Mesenchymal stem cell (in vitro differentiated cells and primary cell): Measurements from ENCODE around the gene ELFN2.
A peak's percentile ranks its signal among the peaks of the same experiment; 100 is the strongest.

Experiments
- DNase-seq: peaks from one replicate; pipeline ENCODE4 v3.0.0-alpha.2; 2013
- H2AFZ ChIP-seq: one replicate; pipeline ENCODE4 v1.6.1; 2013; ENCODE audit warnings: low read depth, mild to moderate bottlenecking, control low read depth, inconsistent platforms, low read length, moderate library complexity
- H2AK5ac ChIP-seq: 2 replicates; pipeline ENCODE4 v1.6.1; 2013; ENCODE audit warnings: low read length, moderate library complexity, mild to moderate bottlenecking, inconsistent platforms; ENCODE audit not compliant: severe bottlenecking
- H2BK120ac ChIP-seq: one replicate; pipeline ENCODE4 v1.6.1; 2013; ENCODE audit warnings: low read depth, mild to moderate bottlenecking, inconsistent platforms, low read length, moderate library complexity
- H2BK12ac ChIP-seq, 2 experiments: one replicate each; pipeline ENCODE4 v1.6.1; 2013; ENCODE audit warnings: inconsistent platforms in 2 of 2, low read length in 2 of 2, mild to moderate bottlenecking in 2 of 2, moderate library complexity in 2 of 2, control low read depth in 1 of 2
- H2BK15ac ChIP-seq: one replicate; pipeline ENCODE4 v1.6.1; 2013; ENCODE audit warnings: mild to moderate bottlenecking, low read depth, inconsistent platforms; ENCODE audit not compliant: poor library complexity, severe bottlenecking
- H2BK5ac ChIP-seq: 2 replicates; pipeline ENCODE4 v1.6.1; 2013; ENCODE audit warnings: low read depth, mild to moderate bottlenecking, low read length, control low read depth, inconsistent platforms; ENCODE audit not compliant: poor library complexity, severe bottlenecking
- H3K14ac ChIP-seq, 2 experiments: one replicate each; pipeline ENCODE4 v1.6.1; 2013; ENCODE audit warnings: inconsistent platforms in 2 of 2, low read length in 2 of 2, control low read depth in 1 of 2, mild to moderate bottlenecking in 1 of 2, moderate library complexity in 1 of 2
- H3K18ac ChIP-seq, 2 experiments: one replicate each; pipeline ENCODE4 v1.6.1; 2013; ENCODE audit warnings: inconsistent platforms in 2 of 2, low read length in 2 of 2, control low read depth in 1 of 2, low read depth in 1 of 2, mild to moderate bottlenecking in 1 of 2
- H3K23ac ChIP-seq, 2 experiments: one replicate each; pipeline ENCODE4 v1.6.1; 2013; ENCODE audit warnings: inconsistent platforms in 2 of 2, low read length in 2 of 2, mild to moderate bottlenecking in 2 of 2, moderate library complexity in 2 of 2, control low read depth in 1 of 2
- H3K27ac ChIP-seq: 2 replicates; pipeline ENCODE4 v1.5.1; 2013; ENCODE audit warnings: mild to moderate bottlenecking, moderate library complexity, low read length, control low read depth, inconsistent platforms; ENCODE audit not compliant: poor library complexity, severe bottlenecking
- H3K27me3 ChIP-seq, 2 experiments: 2 replicates each; pipeline versions ENCODE4 v1.6.1 to v1.7.0; 2013; ENCODE audit warnings: low read length in 2 of 2, mild to moderate bottlenecking in 2 of 2, moderate library complexity in 2 of 2, control low read depth in 1 of 2, inconsistent platforms in 1 of 2; ENCODE audit not compliant: control insufficient read depth in 1 of 2, insufficient read depth in 1 of 2
- H3K36me3 ChIP-seq, 2 experiments: 2 replicates each; pipeline versions ENCODE4 v1.6.1 to v1.7.0; 2013; ENCODE audit warnings: low read length in 2 of 2, control low read depth in 1 of 2, inconsistent platforms in 1 of 2, low read depth in 1 of 2, mild to moderate bottlenecking in 1 of 2; ENCODE audit not compliant: insufficient read depth in 2 of 2, control insufficient read depth in 1 of 2
- H3K4ac ChIP-seq, 2 experiments: one replicate each; pipeline ENCODE4 v1.6.1; 2013; ENCODE audit warnings: inconsistent platforms in 2 of 2, low read length in 2 of 2, mild to moderate bottlenecking in 2 of 2, moderate library complexity in 2 of 2, control low read depth in 1 of 2, low read depth in 1 of 2
- H3K4me1 ChIP-seq: 2 replicates; pipeline ENCODE4 v1.6.1; 2013; ENCODE audit warnings: low read depth, low read length, control low read depth; ENCODE audit not compliant: control insufficient read depth, insufficient read depth
- H3K4me2 ChIP-seq: 2 replicates; pipeline ENCODE4 v1.6.1; 2013; ENCODE audit warnings: low read length, mild to moderate bottlenecking, inconsistent platforms; ENCODE audit not compliant: poor library complexity, severe bottlenecking
- H3K4me3 ChIP-seq, 2 experiments: 2 replicates each; pipeline versions ENCODE4 v1.5.1 to v1.7.0; 2013; ENCODE audit warnings: low read length in 2 of 2, mild to moderate bottlenecking in 2 of 2, control low read depth in 1 of 2, low read depth in 1 of 2; ENCODE audit not compliant: insufficient read depth in 1 of 2
- H3K79me1 ChIP-seq: replicated peaks from 2 replicates; pipeline ENCODE4 v1.6.1; 2013; ENCODE audit warnings: mild to moderate bottlenecking, control low read depth, low read length, inconsistent platforms; ENCODE audit not compliant: poor library complexity, severe bottlenecking
- H3K9ac ChIP-seq: 2 replicates; pipeline ENCODE4 v1.7.0; 2013; ENCODE audit warnings: mild to moderate bottlenecking, low read length, moderate library complexity
- H3K9me3 ChIP-seq: 2 replicates; pipeline ENCODE4 v1.7.0; 2013; ENCODE audit warnings: mild to moderate bottlenecking, low read length; ENCODE audit not compliant: control insufficient read depth
- H4K8ac ChIP-seq: one replicate; pipeline ENCODE4 v1.6.1; 2013; ENCODE audit warnings: inconsistent platforms, mild to moderate bottlenecking, low read length, moderate library complexity
- H4K91ac ChIP-seq: one replicate; pipeline ENCODE4 v1.6.1; 2013; ENCODE audit warnings: mild to moderate bottlenecking, low read length, inconsistent platforms
- WGBS: methylation state at CpG from one replicate; pipeline ENCODE4 v1.1.7; 2013; ENCODE audit warnings: mixed read lengths; 5-methylcytosine and 5-hydroxymethylcytosine counted together

Gene ELFN2

GRCh38 chr22:37320726-37321677, 106.3 kb downstream of the ELFN2 start:
- Histone ChIP-seq H3K4me1 (peaks cover 46% of the 10 kb centered on the region), H3K14ac (no peak overlapping the region), H3K27me3 (peaks cover 0 to 66% of the 10 kb centered on the region in 2 experiments), H3K4me2 (no peak overlapping the region), H3K23ac (no peak overlapping the region), H3K4ac (no peak overlapping the region), H2BK12ac (no peak overlapping the region), H3K27ac (no peak overlapping the region), H3K9me3 (no peaks in the 10 kb centered on the region), H4K91ac (no peak overlapping the region), H2BK15ac (no peak overlapping the region), H3K36me3 (no peaks in the 10 kb centered on the region), H2BK5ac (no peak overlapping the region), H2AK5ac (peak overlapping the region; percentile 31), H2BK120ac (no peak overlapping the region), H3K9ac (no peak overlapping the region), H3K18ac (no peak overlapping the region), H3K4me3 (no peak overlapping the region), H3K79me1 (peaks cover 5% of the 10 kb centered on the region), H2AFZ (no peak overlapping the region), H4K8ac (no peak overlapping the region)
- 87% methylated on average over 15 of the region's 16 CpGs for WGBS
- DNase-seq, result no peak

GRCh38 chr22:37319469-37319868, 107.8 kb downstream of the ELFN2 start:
- no peak overlapping the region for H3K14ac ChIP-seq

DNA sequence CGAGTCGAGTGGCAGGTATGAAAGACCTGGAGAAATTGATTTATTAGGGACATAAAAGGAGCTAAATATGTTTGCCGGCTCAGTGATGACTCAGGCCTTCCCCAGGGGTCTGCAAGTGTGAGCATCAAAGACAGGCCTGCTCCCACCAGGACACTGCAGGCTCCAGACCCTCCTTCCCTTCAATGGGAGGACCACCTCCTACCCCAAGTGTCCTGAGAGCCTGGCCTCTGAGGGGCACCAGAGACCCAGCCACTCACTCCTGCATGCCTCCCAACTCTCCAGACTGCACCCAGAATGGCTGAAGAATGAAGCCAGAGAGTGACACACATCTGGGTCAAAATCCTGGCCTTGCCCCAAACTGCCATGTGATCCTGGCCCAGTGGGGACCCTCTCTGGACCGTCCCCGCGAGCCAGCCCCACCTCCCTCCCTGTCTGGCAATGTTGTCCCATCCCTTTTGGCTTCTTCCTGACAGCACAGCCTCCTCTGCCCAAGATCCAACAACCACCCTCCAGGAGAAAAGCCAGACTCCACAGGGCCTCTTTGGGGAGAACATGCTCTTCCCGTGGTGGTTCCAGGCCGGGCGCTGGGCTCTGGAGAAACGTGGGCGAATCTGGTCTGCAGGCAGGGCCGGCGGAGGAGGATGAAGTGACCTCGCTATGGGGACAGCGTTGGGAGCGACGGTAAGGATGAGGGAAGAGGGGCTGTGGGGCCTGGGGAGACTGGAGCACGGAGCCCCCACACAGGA, 108.7 kb downstream of the ELFN2 start:
- no peak overlapping the region for H3K23ac ChIP-seq
- no peaks in the 10 kb centered on the region for H3K79me1 ChIP-seq
- peak overlapping the region in 1 of 2 experiments; percentile 51 for H2BK12ac ChIP-seq
- H3K4me2 ChIP-seq, result no peak overlapping the region
- peak overlapping the region in 1 of 2 experiments; percentile 5 for H3K14ac ChIP-seq
- H4K91ac ChIP-seq, result no peak overlapping the region
- H3K9me3 ChIP-seq, result no peaks in the 10 kb centered on the region
- H2BK5ac ChIP-seq, result peak overlapping the region; percentile 36
- no peak for DNase-seq
- peak overlapping the region; percentile 77 for H3K27ac ChIP-seq
- H3K4ac ChIP-seq, result no peak overlapping the region
- H2AK5ac ChIP-seq, result peak overlapping the region; percentile 82
- H3K36me3 ChIP-seq, result no peaks in the 10 kb centered on the region
- H2BK15ac ChIP-seq, result no peak overlapping the region
- H2AFZ ChIP-seq, result no peak overlapping the region
- no peak overlapping the region for H4K8ac ChIP-seq
- 82% methylated on average over 16 of the region's 18 CpGs for WGBS
- H3K27me3 ChIP-seq, result peaks cover 0 to 43% of the 10 kb centered on the region in 2 experiments
- H3K9ac ChIP-seq, result no peak overlapping the region
- H2BK120ac ChIP-seq, result no peak overlapping the region
- H3K4me1 ChIP-seq, result peaks cover 47% of the 10 kb centered on the region
- H3K4me3 ChIP-seq, result no peak overlapping the region
- no peak overlapping the region for H3K18ac ChIP-seq

More at GRCh38 chr22:37319469-37319868, 107.8 kb downstream of the ELFN2 start:
- Histone ChIP-seq H4K8ac (no peak overlapping the region), H3K4ac (no peak overlapping the region), H3K36me3 (no peaks in the 10 kb centered on the region), H2BK12ac (peak overlapping the region in 1 of 2 experiments; percentile 67), H3K9ac (no peak overlapping the region), H4K91ac (no peak overlapping the region), H2BK15ac (peak overlapping the region; percentile 88), H2BK120ac (no peak overlapping the region), H2AFZ (no peak overlapping the region), H3K23ac (no peak overlapping the region), H3K27me3 (peaks cover 0 to 52% of the 10 kb centered on the region in 2 experiments), H2BK5ac (no peak overlapping the region), H3K79me1 (no peaks in the 10 kb centered on the region), H3K4me1 (peaks cover 44% of the 10 kb centered on the region), H3K27ac (no peak overlapping the region), H3K9me3 (no peaks in the 10 kb centered on the region), H2AK5ac (peak overlapping the region; percentile 82), H3K18ac (no peak overlapping the region), H3K4me2 (no peak overlapping the region), H3K4me3 (no peak overlapping the region)
- no peak for DNase-seq
- 59% methylated on average over 10 of the region's 10 CpGs for WGBS
